Effector memory CD8-positive, alpha-beta T cell (primary cell): ENCODE data around the gene TMIE.

ENCODE experiments used
- ATAC-seq: fragments of 150-1000 bp; cut with Tn5 transposase; replicated peaks from 2 replicates; pipeline ENCODE4 v1.10.0; 2021; ENCODE audit warnings: mild to moderate bottlenecking, moderate library complexity
- DNase-seq, 3 experiments: peaks; one replicate each; pipeline ENCODE4 v3.0.0; 2021
- H3K27ac Mint-ChIP-seq, 2 donors: one replicate each; pipeline ENCODE4 v1.8.0; 2022; ENCODE audit warnings: mild to moderate bottlenecking in 2 of 2, mixed read lengths in 2 of 2, moderate library complexity in 2 of 2
- H3K27me3 Mint-ChIP-seq, 2 donors: one replicate each; pipeline ENCODE4 v1.8.0; 2022; ENCODE audit warnings: mixed read lengths in 2 of 2
- H3K36me3 Mint-ChIP-seq: one replicate; pipeline ENCODE4 v1.8.0; 2022; ENCODE audit warnings: mild to moderate bottlenecking, moderate library complexity, mixed read lengths; ENCODE audit not compliant: insufficient read depth
- H3K4me1 Mint-ChIP-seq, 2 donors: one replicate each; pipeline ENCODE4 v1.8.0; 2022; ENCODE audit warnings: low read depth in 2 of 2, mixed read lengths in 2 of 2
- H3K4me3 Mint-ChIP-seq, 2 donors: one replicate each; pipeline ENCODE4 v1.8.0; 2022; ENCODE audit warnings: mild to moderate bottlenecking in 2 of 2, mixed read lengths in 2 of 2, moderate library complexity in 2 of 2
- H3K9me3 Mint-ChIP-seq, 2 donors: one replicate each; pipeline ENCODE4 v1.8.0; 2022; ENCODE audit warnings: mixed read lengths in 2 of 2

TMIE gene

DNA sequence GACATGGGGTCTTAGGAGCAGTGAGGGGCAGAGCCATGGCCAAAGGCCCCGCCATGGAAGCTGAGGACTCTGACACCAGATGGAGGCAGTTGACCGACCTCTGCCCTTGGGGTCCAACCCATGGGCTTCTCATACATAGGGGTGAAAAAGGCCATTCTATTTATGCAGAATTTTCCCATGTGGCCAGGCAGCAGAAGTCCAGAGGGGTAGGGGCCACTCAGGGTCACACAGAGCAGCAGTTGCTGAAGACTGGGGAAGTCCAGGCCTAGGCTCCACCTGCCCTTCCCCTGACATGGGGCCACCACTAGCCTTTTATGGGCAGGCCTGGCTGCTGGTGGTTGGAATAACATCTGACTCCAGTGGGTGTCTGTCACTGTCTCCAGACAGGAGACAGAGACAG is 10.1 kb downstream of the TMIE start:
- no peak for DNase-seq
- peaks cover 6 to 15% of the 10 kb centered on the region in 2 donors for H3K27me3 Mint-ChIP-seq
- H3K27ac Mint-ChIP-seq: no peak overlapping the region

DNA sequence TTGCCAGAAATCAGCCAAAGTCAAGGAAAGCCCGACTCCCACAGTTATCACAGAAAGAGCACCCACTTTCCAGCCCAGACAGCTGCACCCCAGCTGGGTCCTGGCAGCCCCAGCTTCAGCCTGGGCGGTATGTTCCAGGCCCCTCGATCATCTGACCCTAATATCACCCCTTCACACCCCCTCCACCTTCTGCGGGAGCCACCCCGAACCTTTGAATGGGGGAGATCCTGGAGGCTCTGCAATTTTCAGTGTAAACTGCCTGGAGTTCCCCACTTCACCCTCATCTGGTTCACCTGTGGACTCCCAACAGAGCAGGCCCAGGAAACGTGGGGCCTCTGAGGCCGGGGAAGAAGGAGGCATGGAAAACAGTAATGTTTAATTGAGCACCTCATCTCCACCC is 10.6 kb downstream of the TMIE start:
- Mint-ChIP-seq H3K4me1 (no peaks in the 10 kb centered on the region), H3K27ac (no peak overlapping the region), H3K4me3 (no peak overlapping the region), H3K27me3 (peaks cover 6 to 17% of the 10 kb centered on the region in 2 donors), H3K9me3 (no peaks in the 10 kb centered on the region), H3K36me3 (peaks cover 2% of the 10 kb centered on the region)
- DNase-seq (no peak), ATAC-seq (no peak)

More for the DNA sequence above, 10.1 kb downstream of the TMIE start:
- Mint-ChIP-seq H3K4me3 (no peak overlapping the region), H3K9me3 (no peaks in the 10 kb centered on the region), H3K36me3 (peaks cover 2% of the 10 kb centered on the region), H3K4me1 (no peaks in the 10 kb centered on the region)
- no peak for ATAC-seq

DNA sequence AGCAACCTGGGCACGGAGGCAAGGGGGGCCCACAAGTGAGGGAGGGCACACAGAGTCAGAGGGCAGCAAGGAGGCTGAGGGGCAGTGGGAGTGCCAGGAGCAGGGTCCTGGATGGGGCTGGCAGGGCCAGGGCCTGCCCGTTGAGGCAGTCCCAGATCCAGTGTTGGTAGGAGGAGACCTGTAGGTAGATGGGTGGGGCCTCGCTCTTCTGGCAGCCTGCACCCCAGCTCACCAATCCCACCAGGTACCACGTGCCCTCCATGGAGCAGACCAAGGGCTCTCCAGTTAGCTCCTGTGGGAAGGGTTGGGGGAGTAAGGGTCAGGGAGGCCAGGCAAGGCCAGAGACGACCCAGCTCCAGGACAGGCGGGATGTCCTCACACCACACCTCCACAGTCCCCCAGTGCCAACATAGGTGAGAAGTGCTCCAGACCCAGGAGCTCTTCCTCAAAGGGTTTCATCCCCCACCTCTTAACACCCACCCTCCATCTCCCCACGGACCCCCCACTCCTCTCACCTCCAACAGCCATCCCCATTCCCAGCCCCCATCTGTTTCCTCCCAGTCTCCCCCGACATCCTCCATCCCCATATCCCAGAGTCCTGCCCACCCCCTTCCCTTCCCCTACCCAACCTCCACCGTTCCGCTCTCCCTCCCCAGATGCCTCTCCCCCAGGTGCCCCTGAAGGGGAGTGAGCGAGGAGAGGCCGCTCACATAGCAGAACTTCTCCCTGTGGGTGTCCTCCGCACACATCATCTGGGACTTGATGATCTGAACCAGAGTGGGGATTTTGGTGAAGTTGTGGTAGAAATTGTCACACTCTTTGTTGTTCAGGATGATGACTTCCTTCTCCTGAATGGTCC is 11.2 kb downstream of the TMIE start:
- Mint-ChIP-seq H3K27me3 (peaks cover 6 to 21% of the 10 kb centered on the region in 2 donors), H3K4me3 (no peak overlapping the region), H3K9me3 (no peaks in the 10 kb centered on the region), H3K27ac (no peak overlapping the region), H3K4me1 (no peaks in the 10 kb centered on the region), H3K36me3 (peaks cover 2% of the 10 kb centered on the region)
- DNase-seq (no peak), ATAC-seq (no peak)

DNA sequence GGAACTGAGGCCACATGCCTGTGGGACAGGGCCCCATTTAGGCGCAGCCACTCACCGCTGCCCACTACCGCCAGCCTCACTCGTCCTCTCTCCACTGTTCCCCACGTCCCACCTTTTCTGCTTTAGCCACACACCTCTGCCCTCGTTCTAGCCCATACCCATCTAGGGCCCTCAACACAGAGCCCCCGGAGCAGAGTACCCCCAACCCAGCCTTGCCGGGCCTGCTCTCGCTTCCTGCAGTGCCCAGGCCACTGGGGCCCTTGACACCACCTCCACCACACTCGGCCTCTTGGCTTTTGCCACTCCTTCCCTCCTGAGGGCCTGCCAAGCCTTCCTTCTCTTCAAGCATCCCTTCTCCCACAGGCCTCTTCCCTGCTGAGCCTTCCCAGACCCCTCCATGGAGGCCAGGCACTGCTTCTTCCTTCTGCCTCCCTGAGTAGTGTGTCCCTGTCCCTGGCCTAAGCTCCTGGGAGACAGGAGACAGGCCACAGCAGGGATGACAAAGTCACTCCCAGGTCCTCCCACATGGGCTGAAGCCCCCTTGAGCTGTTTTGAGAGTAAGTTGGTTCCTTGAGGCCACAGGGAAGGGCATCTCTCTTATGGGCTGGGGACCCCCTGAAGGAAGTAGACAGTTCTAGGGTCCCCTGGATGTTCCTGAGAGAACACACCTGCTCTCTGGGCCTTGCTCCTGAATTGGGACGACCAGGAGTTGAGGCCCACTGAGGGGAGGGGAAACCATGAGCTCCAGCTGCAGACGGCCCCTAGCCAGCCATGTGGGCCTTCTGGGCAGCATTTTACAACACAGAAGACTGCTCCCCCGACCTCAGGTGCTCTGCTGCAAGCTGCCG is 12.1 kb downstream of the TMIE start:
- H3K9me3 Mint-ChIP-seq: no peaks in the 10 kb centered on the region
- H3K4me3 Mint-ChIP-seq: no peak overlapping the region
- H3K27me3 Mint-ChIP-seq: peaks cover 12 to 30% of the 10 kb centered on the region in 2 donors
- no peak overlapping the region for H3K27ac Mint-ChIP-seq
- ATAC-seq: no peak
- peaks cover 2% of the 10 kb centered on the region for H3K36me3 Mint-ChIP-seq
- no peak for DNase-seq
- no peaks in the 10 kb centered on the region for H3K4me1 Mint-ChIP-seq

DNA sequence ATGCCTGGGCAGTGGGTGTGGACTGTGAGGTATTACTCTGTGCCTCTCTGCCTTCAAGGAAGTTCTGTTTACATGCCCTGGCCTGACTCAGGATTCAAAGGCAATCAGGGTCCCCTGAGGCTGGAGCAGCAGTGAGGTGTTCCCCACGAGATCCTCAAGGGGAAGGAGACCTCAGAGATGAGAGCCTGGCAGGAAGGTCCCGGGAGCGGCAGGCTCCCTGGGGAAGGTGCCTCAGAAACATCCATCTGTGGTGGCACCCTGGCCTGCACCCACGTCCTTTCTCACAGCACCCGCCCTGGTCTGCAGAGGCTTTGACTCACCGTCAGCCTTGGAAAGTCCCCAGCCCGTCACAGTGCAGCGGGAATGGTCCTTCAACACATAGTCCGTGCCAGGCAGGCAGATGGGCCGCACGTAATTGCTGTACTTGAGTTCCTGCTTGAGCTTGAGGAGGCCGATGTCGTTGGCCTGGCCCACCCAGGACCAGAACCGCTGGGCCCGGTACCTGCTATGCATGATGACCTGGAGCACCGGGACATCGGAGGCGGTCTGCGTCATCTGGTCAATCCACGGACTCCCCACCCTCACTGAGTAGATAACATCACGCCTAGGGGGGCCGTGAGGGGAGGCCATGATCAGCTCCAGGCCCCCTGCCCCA is 12.8 kb downstream of the TMIE start:
- Mint-ChIP-seq H3K36me3 (peaks cover 2% of the 10 kb centered on the region), H3K27ac (no peak overlapping the region), H3K27me3 (peaks cover 16 to 37% of the 10 kb centered on the region in 2 donors), H3K4me1 (no peaks in the 10 kb centered on the region), H3K9me3 (no peaks in the 10 kb centered on the region), H3K4me3 (no peak overlapping the region)
- ATAC-seq (no peak), DNase-seq (no peak)

DNA sequence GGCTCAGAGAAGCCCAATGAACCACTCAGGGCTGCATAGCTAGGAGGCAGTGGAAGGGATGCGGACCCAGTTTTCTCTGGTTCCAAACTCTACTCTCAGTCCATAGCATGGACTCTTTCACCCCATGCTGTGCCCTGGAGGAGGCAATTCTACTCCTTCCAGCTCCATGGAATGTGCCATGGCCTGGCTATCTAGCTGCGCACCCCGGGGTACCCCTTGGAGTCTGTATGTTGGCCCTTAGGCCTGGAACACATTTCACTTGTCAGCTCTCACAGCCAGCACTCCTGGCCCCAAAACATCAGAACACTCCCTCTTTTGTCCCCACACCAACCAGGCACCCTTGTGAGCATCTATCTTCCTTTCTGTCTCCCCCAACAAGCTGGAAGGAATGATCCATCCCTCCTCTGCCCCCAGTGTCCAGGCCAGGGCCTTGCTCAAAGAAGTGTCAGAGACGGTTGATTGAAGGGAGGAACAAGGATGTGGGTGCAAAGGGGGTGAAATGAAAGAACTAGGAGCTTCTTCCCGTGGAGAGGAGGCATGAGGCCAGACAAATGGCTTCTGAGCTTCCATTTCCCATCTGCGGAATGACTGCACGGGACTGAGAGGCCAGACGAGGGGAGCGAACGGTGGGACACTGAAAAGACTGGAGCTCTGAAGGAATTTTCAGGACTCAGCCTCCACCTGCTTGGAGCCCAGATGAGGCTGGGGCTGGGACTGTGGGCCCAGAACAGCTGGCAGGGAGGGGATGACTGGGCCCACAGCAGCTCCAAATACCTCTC is 13.7 kb downstream of the TMIE start:
- Mint-ChIP-seq H3K27ac (no peak overlapping the region), H3K36me3 (peaks cover 2% of the 10 kb centered on the region), H3K9me3 (no peaks in the 10 kb centered on the region), H3K4me1 (no peaks in the 10 kb centered on the region), H3K27me3 (peaks cover 20 to 46% of the 10 kb centered on the region in 2 donors), H3K4me3 (no peak overlapping the region)
- DNase-seq (no peak), ATAC-seq (no peak)

DNA sequence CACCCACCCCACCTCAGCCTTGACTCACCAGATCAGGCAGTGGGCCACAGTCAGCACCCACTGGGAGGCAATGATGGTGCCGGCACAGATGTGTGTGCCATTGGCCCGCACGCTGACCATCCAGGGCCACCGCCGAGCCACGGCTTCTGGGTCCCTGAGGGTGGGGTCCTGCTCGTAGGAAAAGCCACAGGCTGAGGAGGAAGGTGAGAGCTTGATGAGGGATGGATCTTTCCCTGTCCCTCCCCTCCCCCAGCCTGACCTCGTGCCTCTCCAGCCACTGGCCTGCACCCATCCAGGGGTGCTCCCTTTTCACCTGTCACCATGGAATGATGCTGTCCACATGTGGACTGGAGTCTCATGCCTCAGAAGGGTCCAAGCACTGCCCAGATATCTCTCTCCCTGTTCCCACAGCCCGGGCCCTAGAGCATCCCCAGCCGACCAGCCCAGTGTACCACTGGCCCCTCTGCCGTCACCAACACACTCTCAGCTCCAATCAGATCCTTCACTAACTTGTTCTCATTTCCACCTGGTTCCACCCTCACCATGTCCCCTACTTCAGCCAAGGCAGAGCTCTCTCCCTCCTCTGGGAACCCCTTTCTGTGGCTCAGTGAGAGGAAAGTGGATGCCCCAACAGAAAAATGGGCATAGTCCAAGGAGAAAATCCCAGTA is 14.4 kb downstream of the TMIE start:
- Mint-ChIP-seq H3K9me3 (no peaks in the 10 kb centered on the region), H3K4me1 (no peaks in the 10 kb centered on the region), H3K27ac (no peak overlapping the region), H3K4me3 (no peak overlapping the region), H3K27me3 (peaks cover 20 to 50% of the 10 kb centered on the region in 2 donors), H3K36me3 (peaks cover 2% of the 10 kb centered on the region)
- no peak for DNase-seq
- no peak for ATAC-seq

DNA sequence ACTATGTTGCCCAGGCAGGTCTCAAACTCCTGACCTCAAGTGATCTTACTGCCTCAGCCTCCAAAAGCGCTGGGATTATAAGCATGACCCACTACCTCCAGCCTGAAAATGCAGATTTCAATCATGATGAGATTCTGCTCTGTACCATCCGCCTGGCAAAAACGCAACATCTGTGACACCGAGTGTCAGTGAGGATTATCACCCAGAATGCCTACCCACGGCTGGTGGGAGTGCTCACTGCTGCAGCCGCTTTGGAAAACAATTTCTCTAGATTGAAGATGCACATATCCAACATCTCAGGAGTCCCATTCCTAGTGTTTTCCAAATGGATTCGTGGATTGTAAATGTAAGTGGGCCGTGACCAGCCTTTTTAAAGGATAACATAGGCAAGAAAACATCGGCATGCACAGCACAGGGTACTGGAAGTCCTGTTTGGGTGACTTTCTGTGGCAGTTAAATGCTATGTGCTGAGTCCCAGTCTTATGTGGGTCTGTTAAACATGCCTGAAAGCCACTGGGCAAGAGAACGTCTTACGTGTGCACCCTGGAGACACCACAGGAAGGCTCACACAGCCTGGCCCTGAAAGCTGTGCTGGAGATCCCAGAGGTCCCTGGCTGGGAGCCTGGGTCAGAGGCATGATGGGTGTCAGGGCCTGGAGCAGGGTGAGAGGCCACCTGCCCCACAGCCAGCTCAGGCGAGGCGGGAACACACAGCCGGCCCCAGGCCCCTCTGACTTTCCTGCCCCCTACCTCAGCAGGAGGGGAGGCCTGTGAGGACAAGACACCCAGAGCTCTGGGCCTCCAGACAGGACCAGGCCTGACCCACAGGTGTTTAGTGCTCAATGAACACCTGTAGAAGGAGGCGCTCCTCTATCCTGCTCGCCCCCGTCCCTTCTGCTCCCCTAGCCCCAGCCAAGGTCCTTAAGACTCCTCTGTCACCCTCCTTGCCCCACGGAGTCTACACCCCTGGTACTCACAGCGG is 15.6 kb downstream of the TMIE start:
- no peak overlapping the region for H3K4me3 Mint-ChIP-seq
- no peaks in the 10 kb centered on the region for H3K9me3 Mint-ChIP-seq
- DNase-seq: no peak
- no peaks in the 10 kb centered on the region for H3K4me1 Mint-ChIP-seq
- peaks cover 20 to 56% of the 10 kb centered on the region in 2 donors for H3K27me3 Mint-ChIP-seq
- no peaks in the 10 kb centered on the region for H3K36me3 Mint-ChIP-seq
- no peak for ATAC-seq
- no peak overlapping the region for H3K27ac Mint-ChIP-seq

DNA sequence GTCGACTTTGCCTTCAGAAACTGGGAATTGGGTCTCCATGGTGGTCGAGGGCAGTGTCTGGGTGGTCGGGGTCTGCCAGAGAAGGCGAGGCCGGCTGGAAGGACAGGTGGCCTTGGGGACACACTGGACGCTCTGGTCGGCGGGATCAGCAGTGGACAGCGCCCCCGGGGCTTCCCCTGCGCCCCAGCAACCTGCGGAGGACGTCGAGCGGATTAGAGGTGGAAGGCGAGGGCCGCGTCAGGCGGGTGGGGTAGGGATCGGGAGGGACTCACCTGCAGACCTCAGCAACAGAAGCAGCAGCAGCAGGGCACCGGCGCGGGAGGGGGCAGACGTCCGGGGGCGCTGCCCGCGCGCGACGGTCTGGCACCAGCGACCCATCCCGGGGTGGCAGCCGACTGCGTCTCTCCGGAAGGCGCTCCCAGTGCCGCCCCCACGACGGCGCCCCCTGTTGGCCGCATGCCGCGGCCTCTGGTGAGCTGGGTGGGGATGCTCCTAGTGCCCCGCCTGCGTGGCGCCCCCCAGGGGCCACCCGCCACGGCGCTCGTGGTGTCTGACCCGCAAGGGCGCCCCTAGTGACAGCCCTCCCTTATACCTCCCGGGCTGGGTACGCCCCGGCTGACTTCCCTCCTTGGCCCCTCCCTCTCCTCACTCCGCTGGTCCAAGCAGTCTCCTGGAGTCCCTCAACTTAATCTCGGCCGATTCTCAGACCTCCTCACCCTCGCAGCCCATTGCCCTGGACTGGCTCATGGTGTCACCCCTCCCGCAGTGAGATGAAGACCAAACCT is 16.4 kb downstream of the TMIE start, which contains the start of gene PRSS50:
PRSS50 (minus strand) TSS at position 423 of the 785 bp plus-strand sequence; CDS start at position 378, 45 bp downstream.
- no peaks in the 10 kb centered on the region for H3K9me3 Mint-ChIP-seq
- H3K36me3 Mint-ChIP-seq: no peaks in the 10 kb centered on the region
- no peak within 1 kb of the TSS for H3K27ac Mint-ChIP-seq
- H3K27me3 Mint-ChIP-seq: peaks cover 20 to 56% of the 10 kb centered on the region in 2 donors
- H3K4me3 Mint-ChIP-seq: no peak within 1 kb of the TSS
- H3K4me1 Mint-ChIP-seq: no peaks in the 10 kb centered on the region
- DNase-seq (no peak), ATAC-seq (no peak)

DNA sequence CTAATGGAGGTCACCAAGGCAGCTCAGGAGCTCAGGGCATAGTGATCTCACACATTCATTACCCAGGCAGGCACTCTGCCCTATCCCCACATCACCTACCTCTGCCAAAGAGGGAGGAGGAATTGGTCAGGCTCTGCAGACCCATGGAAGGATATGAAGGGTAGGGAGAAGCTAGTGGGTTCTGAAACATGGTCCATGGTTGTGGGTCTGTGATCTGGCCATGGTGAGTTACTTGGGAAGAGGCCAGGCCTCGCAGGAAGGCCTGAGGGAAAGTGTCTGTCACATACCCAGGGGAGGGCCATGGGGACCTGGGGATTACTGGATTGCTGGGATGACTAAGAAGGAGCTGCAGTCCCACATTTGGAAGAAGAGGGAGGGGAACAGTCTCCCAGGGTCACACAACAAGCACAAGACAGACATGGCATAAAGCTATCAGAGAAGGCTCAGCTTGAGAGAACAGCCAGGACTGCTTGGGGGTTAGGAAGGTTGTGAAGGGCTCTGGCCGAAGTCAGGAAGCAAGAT is 17.9 kb downstream of the TMIE start:
- no peaks in the 10 kb centered on the region for H3K9me3 Mint-ChIP-seq
- H3K36me3 Mint-ChIP-seq: no peaks in the 10 kb centered on the region
- no peak overlapping the region for H3K27ac Mint-ChIP-seq
- no peak overlapping the region for H3K4me3 Mint-ChIP-seq
- no peak for DNase-seq
- H3K4me1 Mint-ChIP-seq: no peaks in the 10 kb centered on the region
- peaks cover 20 to 56% of the 10 kb centered on the region in 2 donors for H3K27me3 Mint-ChIP-seq
- no peak for ATAC-seq

DNA sequence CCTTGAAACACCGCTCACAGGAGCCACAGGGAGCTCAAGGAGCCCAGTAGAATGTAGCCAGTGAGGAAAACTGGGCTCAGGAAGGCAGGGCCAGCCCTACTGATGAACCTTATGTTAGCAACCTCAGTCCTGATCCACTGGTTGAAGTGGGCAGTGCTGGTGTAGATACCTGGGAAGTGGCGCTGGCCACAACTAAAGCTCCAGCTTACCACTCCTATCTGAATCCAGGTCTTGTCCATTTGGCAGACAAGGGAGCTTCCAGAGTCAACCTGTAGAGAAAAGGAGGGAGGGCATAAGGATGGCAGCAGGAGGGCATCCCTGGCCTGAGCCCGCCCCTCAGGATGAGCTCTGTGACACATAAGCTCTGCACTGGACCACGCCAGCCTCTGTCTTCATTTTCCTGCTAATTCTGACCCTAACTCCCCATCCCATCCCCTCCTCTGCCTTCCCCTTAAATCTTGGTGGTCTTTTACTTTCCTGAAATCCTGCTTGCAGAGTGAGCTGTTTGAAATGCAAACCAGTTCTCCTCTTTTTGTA is 18.6 kb downstream of the TMIE start:
- Mint-ChIP-seq H3K9me3 (no peaks in the 10 kb centered on the region), H3K27me3 (peaks cover 20 to 56% of the 10 kb centered on the region in 2 donors), H3K36me3 (no peaks in the 10 kb centered on the region), H3K4me3 (no peak overlapping the region), H3K4me1 (no peaks in the 10 kb centered on the region), H3K27ac (no peak overlapping the region)
- DNase-seq (no peak), ATAC-seq (no peak)
